ENCODE results near the gene ZNF611.

Gene ZNF611

DNA sequence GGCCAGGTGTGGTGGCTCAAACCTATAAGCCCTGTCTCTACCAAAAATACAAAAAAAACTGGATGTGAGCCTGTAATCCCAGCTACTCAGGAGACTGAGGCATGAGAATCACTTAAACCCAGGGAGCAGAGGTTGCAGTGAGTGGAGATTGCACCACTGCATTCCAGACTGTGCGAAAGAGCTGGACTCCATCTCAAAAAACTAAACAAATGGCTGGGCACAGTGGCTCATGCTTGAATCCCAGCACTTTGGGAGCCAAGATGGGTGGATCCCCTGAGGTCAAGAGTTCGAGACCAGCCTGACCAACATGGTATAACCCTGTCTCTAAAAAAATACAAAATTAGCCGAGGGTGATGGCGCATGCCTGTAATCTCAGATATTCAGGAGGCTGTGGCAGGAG lies 61.8 kb downstream of the ZNF611 start:
- no peak for DNase-seq

DNA sequence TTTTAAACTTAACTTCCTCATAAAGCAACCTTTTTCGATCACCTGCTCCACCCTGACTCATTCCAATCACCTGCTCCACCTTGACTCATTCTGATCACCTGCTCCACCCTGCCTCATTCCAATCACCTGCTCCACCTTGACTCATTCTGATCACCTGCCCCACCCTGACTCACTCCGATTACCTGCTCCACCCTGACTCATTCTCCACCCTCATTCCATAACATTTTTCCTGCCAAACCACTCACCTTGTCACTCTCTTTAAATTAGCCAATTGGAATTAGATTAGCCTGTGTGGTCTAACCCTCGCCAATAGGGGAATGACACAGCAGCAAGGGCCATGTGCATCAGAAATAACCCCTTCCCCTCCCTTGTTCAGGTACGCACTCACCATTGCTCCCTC lies 64.8 kb downstream of the ZNF611 start:
- DNase-seq: no peak

DNA sequence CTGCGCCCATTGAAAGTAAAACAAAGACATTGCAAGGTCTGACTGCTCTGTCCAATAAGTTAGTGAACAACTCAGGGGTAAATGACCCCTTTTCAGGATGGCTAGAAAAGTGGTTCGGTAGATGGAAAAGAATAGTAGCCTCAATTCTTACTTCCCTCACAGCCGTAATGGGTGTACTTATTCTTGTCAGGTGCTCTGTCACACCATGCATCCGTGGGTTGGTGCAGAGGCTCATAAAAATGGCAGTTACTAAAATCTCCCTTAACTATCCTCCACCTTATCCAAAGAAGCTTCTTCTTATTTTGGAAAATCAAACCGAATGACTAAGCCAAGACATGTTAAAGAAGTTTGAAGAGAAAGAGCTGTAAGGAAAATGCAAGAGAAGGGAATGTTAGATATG lies 65.3 kb downstream of the ZNF611 start:
- no peak for DNase-seq

DNA sequence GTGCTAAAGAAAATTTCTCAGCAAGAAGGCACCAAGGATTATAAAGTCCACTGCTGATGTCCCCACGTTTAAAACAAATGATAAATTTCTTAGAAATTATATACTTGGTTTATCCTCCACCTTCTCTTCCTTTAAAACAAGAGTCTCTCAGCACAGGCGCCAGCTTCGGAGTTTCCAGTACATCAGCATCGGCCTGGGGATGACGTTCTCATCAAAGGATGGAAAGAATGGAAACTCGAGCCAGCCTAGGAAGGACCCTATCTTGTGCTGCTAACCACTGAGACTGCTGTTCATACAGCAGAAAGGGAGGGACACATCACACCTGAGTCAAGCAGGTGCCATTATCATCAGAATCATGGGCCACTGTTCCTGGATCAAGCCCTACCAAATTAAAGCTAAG lies 66.9 kb downstream of the ZNF611 start:
- no peak for DNase-seq

DNA sequence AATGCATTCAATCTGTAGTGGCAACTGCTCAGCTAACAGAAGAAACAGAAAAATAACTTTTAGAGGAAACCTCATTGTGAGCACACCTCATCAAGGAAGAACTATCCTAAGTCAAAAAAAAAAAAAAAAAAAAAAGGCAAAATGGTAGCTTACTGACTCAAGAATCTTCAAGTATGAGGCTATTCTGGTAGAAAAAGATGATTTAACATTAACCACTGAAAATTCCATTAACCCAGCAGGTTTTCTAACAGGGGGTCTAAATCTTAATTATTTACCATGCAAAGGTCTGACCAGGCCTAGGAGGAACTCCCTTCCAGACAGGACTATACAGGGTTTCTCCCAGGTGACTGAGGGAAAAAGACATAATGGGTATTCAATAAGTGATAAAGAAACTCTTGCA lies 68.3 kb downstream of the ZNF611 start:
- DNase-seq: no peak

DNA sequence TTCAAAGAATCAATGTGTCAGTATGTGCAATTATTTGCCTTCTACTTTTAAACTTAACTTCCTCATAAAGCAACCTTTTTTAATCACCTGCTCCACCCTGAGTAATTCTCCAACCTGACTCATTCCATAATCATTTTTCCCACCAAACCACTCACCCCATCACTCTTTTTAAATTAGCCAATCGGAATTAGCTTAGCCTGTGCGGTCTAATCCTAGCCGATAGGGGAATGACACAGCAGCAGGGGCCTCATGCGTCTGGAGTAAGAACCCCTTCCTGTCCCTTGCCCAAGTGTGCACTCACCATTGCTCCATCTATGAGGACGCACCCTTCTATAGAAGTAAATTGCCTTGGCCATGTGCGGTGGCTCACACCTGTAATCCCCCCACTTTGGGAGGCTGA lies 69.3 kb downstream of the ZNF611 start:
- no peak for DNase-seq

DNA sequence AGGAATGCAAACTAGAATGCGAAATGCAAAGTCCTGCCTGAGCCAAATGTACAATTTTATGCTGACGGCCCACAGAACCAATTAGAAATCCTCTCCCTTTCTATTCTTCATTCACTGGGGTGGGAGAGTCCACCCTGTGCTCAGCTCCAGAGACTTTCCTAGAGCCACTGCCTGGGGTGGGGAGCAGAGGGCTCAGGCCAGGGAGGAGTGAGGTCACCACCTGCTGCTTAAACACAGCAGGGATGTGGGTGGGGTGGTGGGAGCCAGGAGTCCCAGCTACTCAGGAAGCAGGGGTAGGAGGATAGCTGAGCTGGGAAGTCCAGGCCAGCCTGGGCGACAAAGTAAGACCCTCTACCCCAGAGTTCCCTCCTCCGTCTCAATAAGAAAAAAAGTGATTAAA lies 69.8 kb downstream of the ZNF611 start:
- DNase-seq: no peak

DNA sequence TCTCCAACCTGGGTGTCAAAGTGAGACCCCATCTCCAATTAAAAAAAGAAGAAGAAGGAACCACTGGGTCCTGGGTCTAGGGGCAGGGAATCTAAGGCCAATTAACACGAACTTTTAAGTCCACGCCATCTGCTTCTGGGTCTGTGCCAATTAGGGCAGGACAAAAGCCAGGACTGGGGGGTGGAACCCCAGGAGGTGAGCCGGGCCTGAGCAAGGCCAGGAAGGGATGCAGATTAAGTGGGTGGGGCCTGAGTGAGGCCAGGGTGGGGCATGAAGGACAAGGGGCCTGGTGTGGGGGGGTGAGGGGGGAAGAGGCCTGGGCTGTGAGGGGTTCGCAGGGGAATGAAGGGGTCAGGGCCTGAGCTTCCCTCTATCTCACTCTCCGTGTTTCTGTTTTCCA lies 70.4 kb downstream of the ZNF611 start:
- DNase-seq: no peak

DNA sequence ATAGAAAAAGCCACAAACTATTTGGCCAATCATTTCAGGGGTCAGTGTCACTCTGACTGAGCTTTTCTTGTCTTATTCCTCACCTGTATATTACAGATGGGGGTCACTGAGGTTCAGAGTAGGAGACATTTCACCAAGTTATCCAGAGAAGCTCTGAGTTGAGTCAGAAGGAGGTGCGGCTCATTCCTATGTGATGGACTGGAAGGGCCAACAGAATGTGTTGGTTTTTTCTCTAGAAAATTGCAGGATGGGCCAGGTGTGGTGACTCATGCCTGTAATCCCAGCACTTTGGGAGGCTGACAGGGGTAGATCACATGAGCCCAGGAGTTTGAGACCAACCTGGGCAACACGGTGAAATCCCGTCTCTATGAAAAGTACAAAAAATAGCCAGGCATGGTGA lies 72.2 kb downstream of the ZNF611 start:
- DNase-seq: no peak

DNA sequence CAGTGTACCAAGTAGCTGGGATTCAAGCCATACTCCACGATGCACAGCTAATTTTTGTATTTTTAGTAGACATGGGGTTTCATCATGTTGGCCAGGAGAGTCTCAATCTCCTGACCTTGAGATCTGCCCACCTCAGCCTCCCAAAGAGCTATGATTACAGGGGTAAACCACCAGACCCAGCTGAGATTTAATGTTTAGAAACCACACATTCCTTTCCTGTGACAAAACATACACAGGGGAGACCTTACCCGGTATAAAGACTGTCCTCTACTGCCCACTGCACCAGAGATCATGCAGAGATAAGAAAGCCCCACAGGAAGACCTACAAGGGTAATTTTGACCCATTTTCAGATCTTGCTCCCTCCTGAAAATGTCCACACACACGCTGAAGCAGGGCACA lies 73.9 kb downstream of the ZNF611 start:
- DNase-seq: no peak

DNA sequence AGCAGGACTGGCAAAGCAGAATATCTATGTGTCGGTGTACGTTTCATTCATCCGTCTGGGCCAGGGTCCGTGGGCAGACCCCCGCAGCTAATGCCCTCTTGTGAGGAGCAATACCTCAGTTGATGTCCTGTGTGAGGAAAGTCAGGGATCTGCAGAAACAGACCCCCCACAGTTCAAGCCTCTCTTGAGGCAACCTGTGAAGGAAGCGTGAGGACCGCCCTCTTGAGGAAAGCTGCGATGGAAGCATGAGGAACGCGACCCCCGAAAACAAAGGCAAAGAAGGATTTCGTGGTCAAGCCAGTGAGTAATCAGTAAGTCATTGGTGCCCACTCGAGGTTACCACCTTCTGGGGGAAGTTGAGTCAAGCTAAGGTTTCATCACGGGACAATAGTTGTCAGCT lies 75.8 kb downstream of the ZNF611 start:
- no peak for DNase-seq

DNA sequence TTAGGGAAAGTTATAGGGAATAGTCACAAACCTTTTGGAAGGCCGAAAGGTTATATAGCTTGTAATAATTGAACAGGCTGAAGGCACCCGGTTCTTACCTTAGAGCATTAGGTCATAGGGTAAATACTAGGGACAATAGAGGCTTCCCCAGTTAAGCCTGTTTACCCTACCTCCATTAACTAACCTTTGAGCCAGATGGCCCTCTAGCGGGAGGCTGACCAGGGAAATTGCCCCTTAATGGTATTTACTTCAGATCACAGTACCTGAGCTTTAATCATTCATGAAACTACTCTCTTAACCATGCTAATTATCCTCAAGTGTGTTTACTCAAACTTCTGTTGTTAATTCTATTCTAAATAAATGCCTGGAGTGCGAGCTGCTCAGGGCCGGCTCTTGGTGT lies 76.2 kb downstream of the ZNF611 start:
- DNase-seq: no peak

DNA sequence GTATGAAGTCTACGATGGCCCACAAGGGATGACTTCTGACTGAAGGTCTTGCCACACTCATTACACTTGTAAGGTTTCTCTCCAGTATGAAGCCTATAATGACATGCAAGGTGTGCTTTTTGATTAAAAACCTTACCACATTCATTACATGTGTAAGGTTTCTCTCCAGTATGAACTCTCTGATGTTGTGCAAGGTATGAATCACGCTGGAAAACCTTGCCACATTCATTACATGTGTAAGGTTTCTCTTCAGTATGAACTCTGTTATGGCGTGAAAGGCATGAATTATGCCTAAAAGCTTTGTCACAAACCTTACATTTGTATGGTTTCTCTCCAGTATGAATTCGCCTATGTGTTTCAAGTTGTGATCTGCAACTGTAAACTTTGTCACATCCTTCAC lies 81.7 kb downstream of the ZNF611 start:
- DNase-seq: no peak

Data from SHP77 treated with DMSO at 0.1 percent for 48 hours (cell line).